ENCODE measurements around the gene MYBPC3. TPM values are rescaled to one million over a fixed set of nuclear protein-coding genes. Genes with fewer than 3 reads are reported as not detected.

MYBPC3 gene
- total and polyA plus RNA-seq, 10 of the 15 experiments (the other 5 are each of a cell fraction or from before 2014, with no cell fraction given): 0.03 to 0.08 (median 0.03) TPM; not detected in 7

DNA sequence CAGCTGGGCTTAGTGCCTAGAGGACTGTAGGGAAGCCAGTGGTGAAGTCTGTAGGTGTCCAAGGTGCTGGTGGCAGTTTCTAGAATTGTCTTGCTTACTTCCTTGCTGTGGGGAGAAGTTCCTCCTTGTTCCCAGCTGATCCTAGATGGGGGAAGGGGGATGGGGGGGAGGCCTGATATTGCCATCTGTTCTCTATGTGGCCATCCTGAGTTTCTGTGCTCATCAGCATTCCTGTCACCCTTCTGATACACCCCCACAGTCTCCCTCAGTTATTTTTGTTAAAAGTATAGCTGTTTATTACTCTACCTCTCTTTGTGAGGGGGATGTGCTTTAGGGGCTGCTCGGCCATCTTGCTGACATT, 46.0 kb downstream of the MYBPC3 start:
- DNase-seq (ENCODE audit: low read depth, low spot score) (no peak), FAIRE-seq (no peak), ATAC-seq (no peak)
- H3K79me2 ChIP-seq (ENCODE audit: control insufficient read depth, insufficient read depth, low read length): no peaks in the 10 kb centered on the region
- H3K4me2 ChIP-seq (ENCODE audit: control insufficient read depth, insufficient read depth): no peak overlapping the region
- no peak overlapping the region for H3K4me3 ChIP-seq
- in situ Hi-C loops (cut with MboI): no loop called here
- POLR2A ChIA-PET: interaction anchor here (0.6 kb wide), 1 partner anchor 30 kb away, joined by 4 read pairs; no protein-coding TSS in a partner anchor
- RAD21 ChIA-PET (ENCODE audit: unreplicated experiment): no interaction called here
- no peaks in the 10 kb centered on the region for H3K27me3 ChIP-seq (replicated peaks in 1 of 2; ENCODE audit: control insufficient read depth in 2 of 2, insufficient read depth in 2 of 2, low read length in 1 of 2)
- H4K20me1 ChIP-seq (ENCODE audit: control insufficient read depth, insufficient read depth): no peaks in the 10 kb centered on the region
- H3K4me1 ChIP-seq (ENCODE audit: control insufficient read depth, insufficient read depth, low read length): no peaks in the 10 kb centered on the region
- CTCF ChIA-PET: interaction anchor here (0.6 kb wide), 1 partner anchor 67 kb away, joined by 3 read pairs; no protein-coding TSS in a partner anchor
- SMC1A ChIA-PET (ENCODE audit: uncharacterized antibody, unreplicated experiment): no interaction called here
- WGBS (ENCODE audit: insufficient coverage, insufficient replicate concordance, low lambda C conversion rate, missing lambda C conversion rate): 100% methylated on average over 1 of the region's 1 CpG
- no peak overlapping the region for H3K9ac ChIP-seq (ENCODE audit: control insufficient read depth, insufficient read depth, low read length)
- H2AFZ ChIP-seq (ENCODE audit: control insufficient read depth, low read depth, low read length): no peak overlapping the region
- no TSS peak for BruUV-seq (replicated peaks)
- no peak overlapping the region for H3K27ac ChIP-seq (ENCODE audit: control insufficient read depth, insufficient read depth)
- H3K36me3 ChIP-seq (ENCODE audit: control insufficient read depth in 2 of 2, insufficient read depth in 2 of 2, low read length in 1 of 2): peaks cover 19 to 35% of the 10 kb centered on the region in 2 experiments; a peak in 3 of 4 replicates
- no peaks in the 10 kb centered on the region; the same call in none of the 3 replicates for H3K9me3 ChIP-seq (replicated peaks; ENCODE audit: control insufficient read depth, insufficient read depth, low read length)
- TF ChIP-seq ETV6 (conservative IDR thresholded peaks at IDR 0.05 in 1 of 2, IDR thresholded peaks at IDR 0.05 in 1 of 2; ENCODE audit: borderline replicate concordance in 1 of 2, low read depth in 1 of 2) (no peak), MYC (IDR thresholded peaks at IDR 0.05; ENCODE audit: insufficient read depth, insufficient read length, insufficient replicate concordance, low read length, severe bottlenecking) (no peak), HDAC2 (IDR thresholded peaks at IDR 0.05) (no peak), CBFB (IDR thresholded peaks at IDR 0.05; ENCODE audit: low read depth) (no peak), PAX5 (IDR thresholded peaks at IDR 0.05; ENCODE audit: borderline replicate concordance, low read depth, low read length) (no peak), HDAC6 (IDR thresholded peaks at IDR 0.05; ENCODE audit: unreplicated experiment) (no peak), SIN3A (IDR thresholded peaks at IDR 0.05; ENCODE audit: low read depth, low read length) (no peak), ZSCAN29 (IDR thresholded peaks at IDR 0.05) (no peak), MYB (IDR thresholded peaks at IDR 0.05; ENCODE audit: borderline replicate concordance, low read depth, low read length) (no peak), MXI1 (IDR thresholded peaks at IDR 0.05; ENCODE audit: low read depth, low read length) (no peak), CHD2 (IDR thresholded peaks at IDR 0.05; ENCODE audit: borderline replicate concordance, low read depth, low read length) (no peak), RCOR1 (conservative IDR thresholded peaks at IDR 0.05; ENCODE audit: low read depth, low read length) (no peak)
- TF ChIP-seq, protein P1, sequence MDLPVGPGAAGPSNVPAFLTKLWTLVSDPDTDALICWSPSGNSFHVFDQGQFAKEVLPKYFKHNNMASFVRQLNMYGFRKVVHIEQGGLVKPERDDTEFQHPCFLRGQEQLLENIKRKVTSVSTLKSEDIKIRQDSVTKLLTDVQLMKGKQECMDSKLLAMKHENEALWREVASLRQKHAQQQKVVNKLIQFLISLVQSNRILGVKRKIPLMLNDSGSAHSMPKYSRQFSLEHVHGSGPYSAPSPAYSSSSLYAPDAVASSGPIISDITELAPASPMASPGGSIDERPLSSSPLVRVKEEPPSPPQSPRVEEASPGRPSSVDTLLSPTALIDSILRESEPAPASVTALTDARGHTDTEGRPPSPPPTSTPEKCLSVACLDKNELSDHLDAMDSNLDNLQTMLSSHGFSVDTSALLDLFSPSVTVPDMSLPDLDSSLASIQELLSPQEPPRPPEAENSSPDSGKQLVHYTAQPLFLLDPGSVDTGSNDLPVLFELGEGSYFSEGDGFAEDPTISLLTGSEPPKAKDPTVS (IDR thresholded peaks at IDR 0.05; ENCODE audit: low read depth, low read length): no peak
- TF ChIP-seq, protein P2, sequence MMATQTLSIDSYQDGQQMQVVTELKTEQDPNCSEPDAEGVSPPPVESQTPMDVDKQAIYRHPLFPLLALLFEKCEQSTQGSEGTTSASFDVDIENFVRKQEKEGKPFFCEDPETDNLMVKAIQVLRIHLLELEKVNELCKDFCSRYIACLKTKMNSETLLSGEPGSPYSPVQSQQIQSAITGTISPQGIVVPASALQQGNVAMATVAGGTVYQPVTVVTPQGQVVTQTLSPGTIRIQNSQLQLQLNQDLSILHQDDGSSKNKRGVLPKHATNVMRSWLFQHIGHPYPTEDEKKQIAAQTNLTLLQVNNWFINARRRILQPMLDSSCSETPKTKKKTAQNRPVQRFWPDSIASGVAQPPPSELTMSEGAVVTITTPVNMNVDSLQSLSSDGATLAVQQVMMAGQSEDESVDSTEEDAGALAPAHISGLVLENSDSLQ (IDR thresholded peaks at IDR 0.05): no peak
- TF ChIP-seq, protein P3, sequence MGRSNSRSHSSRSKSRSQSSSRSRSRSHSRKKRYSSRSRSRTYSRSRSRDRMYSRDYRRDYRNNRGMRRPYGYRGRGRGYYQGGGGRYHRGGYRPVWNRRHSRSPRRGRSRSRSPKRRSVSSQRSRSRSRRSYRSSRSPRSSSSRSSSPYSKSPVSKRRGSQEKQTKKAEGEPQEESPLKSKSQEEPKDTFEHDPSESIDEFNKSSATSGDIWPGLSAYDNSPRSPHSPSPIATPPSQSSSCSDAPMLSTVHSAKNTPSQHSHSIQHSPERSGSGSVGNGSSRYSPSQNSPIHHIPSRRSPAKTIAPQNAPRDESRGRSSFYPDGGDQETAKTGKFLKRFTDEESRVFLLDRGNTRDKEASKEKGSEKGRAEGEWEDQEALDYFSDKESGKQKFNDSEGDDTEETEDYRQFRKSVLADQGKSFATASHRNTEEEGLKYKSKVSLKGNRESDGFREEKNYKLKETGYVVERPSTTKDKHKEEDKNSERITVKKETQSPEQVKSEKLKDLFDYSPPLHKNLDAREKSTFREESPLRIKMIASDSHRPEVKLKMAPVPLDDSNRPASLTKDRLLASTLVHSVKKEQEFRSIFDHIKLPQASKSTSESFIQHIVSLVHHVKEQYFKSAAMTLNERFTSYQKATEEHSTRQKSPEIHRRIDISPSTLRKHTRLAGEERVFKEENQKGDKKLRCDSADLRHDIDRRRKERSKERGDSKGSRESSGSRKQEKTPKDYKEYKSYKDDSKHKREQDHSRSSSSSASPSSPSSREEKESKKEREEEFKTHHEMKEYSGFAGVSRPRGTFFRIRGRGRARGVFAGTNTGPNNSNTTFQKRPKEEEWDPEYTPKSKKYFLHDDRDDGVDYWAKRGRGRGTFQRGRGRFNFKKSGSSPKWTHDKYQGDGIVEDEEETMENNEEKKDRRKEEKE (IDR thresholded peaks at IDR 0.05): no peak
- intact Hi-C loops (cut with micrococcal nuclease; ENCODE audit: unreplicated experiment): no loop called here

Data from GM12878 (cell line).